Muscle of arm (tissue), 12 donors: ENCODE results near the gene SLC25A13. TPM values are rescaled to one million over a fixed set of nuclear protein-coding genes. Genes with fewer than 3 reads are reported as not detected.
"Not testable (repeated sequence)": the region's sequence is repeated elsewhere in the genome, so short reads cannot be mapped to it uniquely, and the experiment has no call there.

Source experiments
- DNase-seq: peaks from one replicate; pipeline ENCODE4 v3.0.0-alpha.2; 2013
- polyA plus RNA-seq, 12 donors: library from polyadenylated mRNA; unstranded; fragments of 120-200 nt; gene quantifications; one replicate each; pipeline ENCODE4 v1.2.1, GENCODE V29; 2013; ENCODE audit not compliant: insufficient read length in 12 of 12

SLC25A13 gene
- polyA plus RNA-seq, 12 donors: 10.7 to 37.8 (median 13.5) TPM; not detected in 1

- DNase-seq: no peak
Measured at GRCh38 chr7:96300502-96300901, 21.4 kb downstream of the SLC25A13 start.

GRCh38 chr7:96299496-96299895 is 22.4 kb downstream of the SLC25A13 start:
- no peak for DNase-seq

- no peak for DNase-seq
Measured at GRCh38 chr7:96297876-96298275, 24.0 kb downstream of the SLC25A13 start.

- not testable (repeated sequence) for DNase-seq
Measured at GRCh38 chr7:96297446-96297845, 24.5 kb downstream of the SLC25A13 start.

- DNase-seq: not testable (repeated sequence)
Measured at GRCh38 chr7:96293911-96294310, 28.0 kb downstream of the SLC25A13 start.

GRCh38 chr7:96287559-96287958 is 34.3 kb downstream of the SLC25A13 start:
- no peak for DNase-seq

GRCh38 chr7:96287132-96287531 is 34.8 kb downstream of the SLC25A13 start:
- DNase-seq: no peak

- DNase-seq: no peak
Measured at GRCh38 chr7:96285579-96285978, 36.3 kb downstream of the SLC25A13 start.

- DNase-seq: no peak
Measured at GRCh38 chr7:96284835-96285234, 37.1 kb downstream of the SLC25A13 start.

- DNase-seq: no peak
Measured at GRCh38 chr7:96284240-96284639, 37.7 kb downstream of the SLC25A13 start.

GRCh38 chr7:96282835-96283234 is 39.1 kb downstream of the SLC25A13 start:
- DNase-seq: no peak

- DNase-seq: no peak
Measured at GRCh38 chr7:96277921-96278320, 44.0 kb downstream of the SLC25A13 start.

GRCh38 chr7:96276019-96276418 is 45.9 kb downstream of the SLC25A13 start:
- DNase-seq: no peak

GRCh38 chr7:96273716-96274115 is 48.2 kb downstream of the SLC25A13 start:
- no peak for DNase-seq

GRCh38 chr7:96269246-96269994 is 52.5 kb downstream of the SLC25A13 start:
- DNase-seq: no peak

- DNase-seq: no peak
Measured at GRCh38 chr7:96266580-96266979, 55.3 kb downstream of the SLC25A13 start.

GRCh38 chr7:96266015-96266414 is 55.9 kb downstream of the SLC25A13 start:
- no peak for DNase-seq

- no peak for DNase-seq
Measured at GRCh38 chr7:96253964-96254363, 67.9 kb downstream of the SLC25A13 start.

- no peak for DNase-seq
Measured at GRCh38 chr7:96253441-96253840, 68.5 kb downstream of the SLC25A13 start.

GRCh38 chr7:96250776-96251361 is 71.0 kb downstream of the SLC25A13 start:
- no peak for DNase-seq

GRCh38 chr7:96248405-96248804 is 73.5 kb downstream of the SLC25A13 start:
- DNase-seq: no peak

GRCh38 chr7:96246919-96247318 is 75.0 kb downstream of the SLC25A13 start:
- DNase-seq: no peak

- no peak for DNase-seq
Measured at GRCh38 chr7:96244992-96245292, 77.0 kb downstream of the SLC25A13 start.
